Neural cell (in vitro differentiated cells): Measurements from ENCODE around the gene DNAJC21. TPM values are rescaled to one million over a fixed set of nuclear protein-coding genes. Genes with fewer than 3 reads are reported as not detected.

Experiments used
- H2AFZ ChIP-seq: fragments of 200-600, 300-800 bp; sonication (generic), shearing (Covaris generic); 2 replicates; pipeline ENCODE4 v1.6.0; 2014; ENCODE audit warnings: low read depth, mild to moderate bottlenecking, antibody characterized with exemption, low read length, moderate library complexity
- H3F3A ChIP-seq: fragments of 200-600 bp; shearing (Covaris generic); 2 replicates; pipeline ENCODE4 v1.6.1; 2016; ENCODE audit warnings: mild to moderate bottlenecking, moderate library complexity, mixed read lengths, antibody characterized with exemption, low read length; ENCODE audit not compliant: insufficient read depth, poor library complexity, severe bottlenecking
- H3K27ac ChIP-seq: fragments of 200-600, 300-800 bp; sonication (generic), shearing (Covaris generic); 2 replicates; pipeline ENCODE4 v1.5.1; 2014; ENCODE audit warnings: mild to moderate bottlenecking, low read length, moderate library complexity
- H3K27me3 ChIP-seq: fragments of 300-800, 200-600 bp; sonication (generic), shearing (Covaris generic); 2 replicates; pipeline ENCODE4 v1.6.0; 2014; ENCODE audit warnings: mild to moderate bottlenecking, low read depth, low read length, moderate library complexity; ENCODE audit not compliant: insufficient read depth
- H3K36me3 ChIP-seq: fragments of 300-800, 200-600 bp; sonication (generic), shearing (Covaris generic); 2 replicates; pipeline ENCODE4 v1.5.1; 2014; ENCODE audit warnings: mild to moderate bottlenecking, antibody characterized with exemption, low read length, moderate library complexity; ENCODE audit not compliant: insufficient read depth
- H3K4me2 ChIP-seq: fragments of 300-800, 200-600 bp; sonication (generic), shearing (Covaris generic); 2 replicates; pipeline ENCODE4 v1.6.0; 2014; ENCODE audit warnings: mild to moderate bottlenecking, low read length
- H3K4me3 ChIP-seq: fragments of 300-800, 200-600 bp; sonication (generic), shearing (Covaris generic); 2 replicates; pipeline ENCODE4 v1.5.1; 2014; ENCODE audit warnings: mild to moderate bottlenecking, low read length, moderate library complexity
- H3K79me2 ChIP-seq: fragments of 200-600 bp; shearing (Covaris generic); replicated peaks from 2 replicates; pipeline ENCODE4 v1.6.0; 2014; ENCODE audit warnings: mild to moderate bottlenecking, low read length, moderate library complexity; ENCODE audit not compliant: insufficient read depth
- H3K9ac ChIP-seq: fragments of 300-800, 200-600 bp; sonication (generic), shearing (Covaris generic); 2 replicates; pipeline ENCODE4 v1.6.1; 2016; ENCODE audit warnings: mild to moderate bottlenecking, low read length, mixed read lengths
- H3K9me2 ChIP-seq: fragments of 200-600 bp; shearing (Covaris generic); 2 replicates; pipeline ENCODE4 v1.6.1; 2016; ENCODE audit warnings: mild to moderate bottlenecking, low read length, mixed read lengths; ENCODE audit not compliant: insufficient read depth
- H3K9me3 ChIP-seq: fragments of 200-600, 300-800 bp; sonication (generic), shearing (Covaris generic); 2 replicates; pipeline ENCODE4 v1.6.1; 2016; ENCODE audit warnings: mild to moderate bottlenecking, mixed run types, low read length, moderate library complexity, mixed read lengths
- H4K20me1 ChIP-seq: fragments of 200-600 bp; shearing (Covaris generic); 2 replicates; pipeline ENCODE4 v1.6.1; 2016; ENCODE audit warnings: mild to moderate bottlenecking, mixed run types; ENCODE audit not compliant: insufficient read depth
- CTCF ChIP-seq: fragments of 450-650 bp; IDR thresholded peaks from 2 replicates; pipeline ENCODE4 v1.5.1; 2014; ENCODE audit warnings: antibody characterized with exemption, mild to moderate bottlenecking, moderate library complexity; ENCODE audit not compliant: poor library complexity, severe bottlenecking
- EP300 ChIP-seq: fragments of 450-650 bp; conservative IDR thresholded peaks from 2 replicates; pipeline ENCODE4 v1.6.1; 2014; ENCODE audit warnings: antibody characterized with exemption, mild to moderate bottlenecking, moderate library complexity; ENCODE audit not compliant: poor library complexity, severe bottlenecking
- EZH2 ChIP-seq: fragments of 200-600, 300-800 bp; shearing (Covaris generic), sonication (generic); IDR thresholded peaks from 2 replicates; pipeline ENCODE4 v1.6.1; 2014; ENCODE audit warnings: antibody characterized with exemption, low read length, borderline replicate concordance, mild to moderate bottlenecking; ENCODE audit not compliant: insufficient read depth, poor library complexity, severe bottlenecking
- MXI1 ChIP-seq: fragments of 450-650 bp; conservative IDR thresholded peaks from 2 replicates; pipeline ENCODE4 v1.6.1; 2014; ENCODE audit warnings: antibody characterized with exemption, mild to moderate bottlenecking; ENCODE audit not compliant: poor library complexity, severe bottlenecking
- POLR2AphosphoS5 ChIP-seq: IDR thresholded peaks from 2 replicates; pipeline ENCODE4 v1.6.1; 2012
- RAD21 ChIP-seq: fragments of 450-650 bp; conservative IDR thresholded peaks from 2 replicates; pipeline ENCODE4 v1.6.1; 2014; ENCODE audit warnings: antibody characterized with exemption, mild to moderate bottlenecking, moderate library complexity
- REST ChIP-seq: IDR thresholded peaks from 2 replicates; pipeline ENCODE4 v1.6.1; 2012; ENCODE audit warnings: borderline replicate concordance
- SMC3 ChIP-seq: fragments of 450-650 bp; conservative IDR thresholded peaks from 2 replicates; pipeline ENCODE4 v1.6.1; 2014; ENCODE audit warnings: antibody characterized with exemption, mild to moderate bottlenecking, moderate library complexity; ENCODE audit not compliant: poor library complexity
- TAF1 ChIP-seq: IDR thresholded peaks from 2 replicates; pipeline ENCODE4 v1.6.1; 2012; ENCODE audit warnings: low read depth
- polyA plus RNA-seq: library from polyadenylated mRNA; depleted of rRNA; stranded (reverse); fragments of >200 nt; gene quantifications from 2 replicates; pipeline ENCODE4 v1.2.3, GENCODE V29; 2014

Gene DNAJC21
- polyA plus RNA-seq, 1 donor from 2014 or later: 14.9 TPM

GRCh38 chr5:34944460-34945047 lies 15.2 kb downstream of the DNAJC21 start:
- H3K9me2 ChIP-seq: no peaks in the 10 kb centered on the region
- no peak overlapping the region for H2AFZ ChIP-seq
- no peaks in the 10 kb centered on the region for H3K9me3 ChIP-seq
- H3K27ac ChIP-seq: no peak overlapping the region
- no peaks in the 10 kb centered on the region for H3K79me2 ChIP-seq
- no peaks in the 10 kb centered on the region for H3K36me3 ChIP-seq
- no peak overlapping the region for H3K4me2 ChIP-seq
- H4K20me1 ChIP-seq: no peaks in the 10 kb centered on the region
- H3F3A ChIP-seq: no peaks in the 10 kb centered on the region
- no peak overlapping the region for H3K4me3 ChIP-seq
- TF ChIP-seq EP300: no peak
- TF ChIP-seq TAF1: no peak
- TF ChIP-seq RAD21: no peak
- no peak for TF ChIP-seq MXI1
- no peak for TF ChIP-seq EZH2
- no peak for TF ChIP-seq SMC3
- H3K27me3 ChIP-seq: no peaks in the 10 kb centered on the region
- no peak overlapping the region for H3K9ac ChIP-seq

GRCh38 chr5:34957321-34957720 lies 28.0 kb downstream of the DNAJC21 start:
- no peak overlapping the region for H3K9ac ChIP-seq
- H3K9me2 ChIP-seq: no peaks in the 10 kb centered on the region
- H3K36me3 ChIP-seq: no peaks in the 10 kb centered on the region
- TF ChIP-seq EZH2 (no peak), EP300 (no peak), TAF1 (no peak), MXI1 (no peak), POLR2AphosphoS5 (no peak), RAD21 (no peak), REST (no peak)
- H3K27ac ChIP-seq: no peak overlapping the region
- H3K4me2 ChIP-seq: no peak overlapping the region
- H3K4me3 ChIP-seq: no peak overlapping the region
- H2AFZ ChIP-seq: no peak overlapping the region
- no peaks in the 10 kb centered on the region for H3K9me3 ChIP-seq
- H3F3A ChIP-seq: no peaks in the 10 kb centered on the region
- H3K79me2 ChIP-seq: no peaks in the 10 kb centered on the region
- H4K20me1 ChIP-seq: no peaks in the 10 kb centered on the region
- no peaks in the 10 kb centered on the region for H3K27me3 ChIP-seq

- TF ChIP-seq EP300: no peak
- no peak for TF ChIP-seq REST
- peak; percentile 82 for TF ChIP-seq SMC3
- TF ChIP-seq RAD21: peak; percentile 83
- TF ChIP-seq EZH2: no peak
- TF ChIP-seq TAF1: no peak
- no peak for TF ChIP-seq MXI1
- TF ChIP-seq POLR2AphosphoS5: no peak
- TF ChIP-seq CTCF: peak; percentile 81
- Histone ChIP-seq H3K9me3 (no peaks in the 10 kb centered on the region), H3F3A (no peaks in the 10 kb centered on the region), H3K36me3 (no peaks in the 10 kb centered on the region), H3K27me3 (no peaks in the 10 kb centered on the region), H3K4me2 (no peak overlapping the region), H3K9ac (no peak overlapping the region), H3K9me2 (no peaks in the 10 kb centered on the region), H4K20me1 (no peaks in the 10 kb centered on the region), H2AFZ (no peak overlapping the region), H3K79me2 (no peaks in the 10 kb centered on the region), H3K27ac (no peak overlapping the region), H3K4me3 (no peak overlapping the region)
Measured at GRCh38 chr5:34957857-34958690, 28.7 kb downstream of the DNAJC21 start.
